Measurements from ENCODE around the gene SLC66A2. TPM values are rescaled to one million over a fixed set of nuclear protein-coding genes. Genes with fewer than 3 reads are reported as not detected.

SLC66A2 gene
- total and polyA plus RNA-seq, 10 of the 15 experiments (the other 5 are each of a cell fraction or from before 2014, with no cell fraction given): 0.69 to 42.5 (median 14.8) TPM

DNA sequence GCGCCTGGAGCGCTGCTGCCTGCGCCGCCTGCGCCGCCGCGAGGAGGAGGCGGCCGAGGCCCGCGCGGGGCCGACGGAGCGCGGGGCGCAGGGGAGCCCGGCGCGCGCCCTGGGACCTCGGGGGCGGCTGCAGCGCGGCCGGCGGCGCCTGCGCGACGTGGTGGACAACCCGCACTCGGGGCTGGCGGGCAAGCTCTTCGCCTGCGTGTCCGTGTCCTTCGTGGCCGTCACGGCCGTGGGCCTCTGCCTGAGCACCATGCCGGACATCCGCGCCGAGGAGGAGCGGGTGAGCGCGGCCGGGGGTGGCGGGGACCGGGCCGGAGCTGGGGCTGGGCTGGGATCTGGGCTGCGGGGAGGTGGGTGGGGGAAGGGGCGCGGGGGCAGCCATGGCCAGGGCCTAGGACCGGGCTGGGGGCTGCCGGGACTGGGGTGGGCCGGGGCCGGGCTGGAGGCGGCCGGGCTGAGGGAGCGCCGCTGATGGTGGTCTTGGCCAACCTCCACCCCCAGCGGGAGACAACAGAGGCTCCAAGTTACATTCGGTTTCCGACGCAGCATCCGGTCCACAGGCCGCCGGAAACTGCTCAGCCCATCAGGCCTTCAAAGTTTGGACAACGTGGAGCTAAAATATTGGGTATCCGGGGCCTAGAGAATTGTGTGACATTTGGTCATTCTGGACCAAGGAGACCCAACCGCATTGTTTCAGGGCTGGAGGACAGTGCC, 87.3 kb downstream of the SLC66A2 start:
- Histone ChIP-seq H3K79me2 (ENCODE audit: control insufficient read depth, insufficient read depth, low read length) (no peaks in the 10 kb centered on the region), H3K36me3 (ENCODE audit: control insufficient read depth in 2 of 2, insufficient read depth in 2 of 2, low read length in 1 of 2) (no peaks in the 10 kb centered on the region), H2AFZ (ENCODE audit: control insufficient read depth, low read depth, low read length) (no peak overlapping the region), H3K4me2 (ENCODE audit: control insufficient read depth, insufficient read depth) (no peak overlapping the region), H3K9me3 (replicated peaks; ENCODE audit: control insufficient read depth, insufficient read depth, low read length) (no peaks in the 10 kb centered on the region; the same call in 1 of the 3 replicates), H3K4me1 (ENCODE audit: control insufficient read depth, insufficient read depth, low read length) (no peaks in the 10 kb centered on the region), H4K20me1 (ENCODE audit: control insufficient read depth, insufficient read depth) (no peaks in the 10 kb centered on the region), H3K9ac (ENCODE audit: control insufficient read depth, insufficient read depth, low read length) (no peak overlapping the region), H3K4me3 (no peak overlapping the region), H3K27me3 (replicated peaks in 1 of 2; ENCODE audit: control insufficient read depth in 2 of 2, insufficient read depth in 2 of 2, low read length in 1 of 2) (no peaks in the 10 kb centered on the region), H3K27ac (ENCODE audit: control insufficient read depth, insufficient read depth) (no peak overlapping the region)
- RAD21 ChIA-PET (ENCODE audit: unreplicated experiment): no interaction called here
- DNase-seq (ENCODE audit: low read depth, low spot score): no peak
- no peak for FAIRE-seq
- CTCF ChIA-PET: no interaction called here
- no peak for TF ChIP-seq POLR2A (IDR thresholded peaks at IDR 0.05; ENCODE audit: low read depth, low read length)
- TF ChIP-seq POLR2AphosphoS2 (IDR thresholded peaks at IDR 0.05; ENCODE audit: low read depth, low read length): no peak
- TF ChIP-seq PAX8 (IDR thresholded peaks at IDR 0.05): no peak
- TF ChIP-seq NRF1 (conservative IDR thresholded peaks at IDR 0.05; ENCODE audit: low read depth, low read length): no peak
- no peak for TF ChIP-seq ZBTB33 (IDR thresholded peaks at IDR 0.05)
- TF ChIP-seq ZBTB4 (CRISPR knock-in tag; IDR thresholded peaks at IDR 0.05): no peak
- intact Hi-C loops (cut with micrococcal nuclease; ENCODE audit: unreplicated experiment): no loop called here
- no TSS peak for BruUV-seq (replicated peaks)
- POLR2A ChIA-PET: no interaction called here
- in situ Hi-C loops (cut with MboI): no loop called here
- ATAC-seq: no peak
- WGBS (ENCODE audit: insufficient coverage, insufficient replicate concordance, low lambda C conversion rate, missing lambda C conversion rate): 86% methylated on average over 26 of the region's 74 CpGs
- SMC1A ChIA-PET (ENCODE audit: uncharacterized antibody, unreplicated experiment): no interaction called here

All from GM12878 (cell line).